ENCODE data around the gene ZNF213.

DNA sequence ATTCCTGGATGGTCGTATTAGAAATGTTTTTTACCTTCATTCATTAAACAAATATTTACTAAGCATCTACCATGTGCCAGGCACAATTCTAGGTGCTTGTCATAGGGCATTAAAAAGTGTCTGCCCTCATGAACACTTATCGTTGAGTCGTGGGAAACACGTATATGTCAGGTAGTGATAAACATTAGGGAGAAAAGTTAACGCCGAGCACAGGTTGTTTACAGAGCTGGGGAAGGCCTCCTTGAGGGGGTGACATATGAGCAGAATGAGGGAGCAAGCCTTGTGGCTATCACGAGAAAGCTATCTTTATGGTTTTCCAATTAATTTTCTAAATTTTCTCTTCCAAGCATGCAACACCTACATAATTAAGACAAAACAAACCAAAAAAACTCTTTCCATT lies 985 bp upstream of the ZNF213 start:
- TF ChIP-seq TARDBP (IDR thresholded peaks at IDR 0.05) (no peak), CTBP1 (IDR thresholded peaks at IDR 0.05; ENCODE audit: borderline replicate concordance) (no peak), SUZ12 (IDR thresholded peaks at IDR 0.05) (no peak), ZNF384 (IDR thresholded peaks at IDR 0.05) (no peak), FOXA1 (IDR thresholded peaks at IDR 0.05) (no peak), BHLHE40 (IDR thresholded peaks at IDR 0.05; ENCODE audit: borderline replicate concordance) (no peak), SP1 (IDR thresholded peaks at IDR 0.05) (no peak), HDGF (IDR thresholded peaks at IDR 0.05; ENCODE audit: borderline replicate concordance) (no peak), FOXM1 (IDR thresholded peaks at IDR 0.05; ENCODE audit: borderline replicate concordance) (no peak)
- TF ChIP-seq, protein P1, sequence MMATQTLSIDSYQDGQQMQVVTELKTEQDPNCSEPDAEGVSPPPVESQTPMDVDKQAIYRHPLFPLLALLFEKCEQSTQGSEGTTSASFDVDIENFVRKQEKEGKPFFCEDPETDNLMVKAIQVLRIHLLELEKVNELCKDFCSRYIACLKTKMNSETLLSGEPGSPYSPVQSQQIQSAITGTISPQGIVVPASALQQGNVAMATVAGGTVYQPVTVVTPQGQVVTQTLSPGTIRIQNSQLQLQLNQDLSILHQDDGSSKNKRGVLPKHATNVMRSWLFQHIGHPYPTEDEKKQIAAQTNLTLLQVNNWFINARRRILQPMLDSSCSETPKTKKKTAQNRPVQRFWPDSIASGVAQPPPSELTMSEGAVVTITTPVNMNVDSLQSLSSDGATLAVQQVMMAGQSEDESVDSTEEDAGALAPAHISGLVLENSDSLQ (IDR thresholded peaks at IDR 0.05): no peak

Data from HEK293T (cell line).